Vagina (tissue), 2 donors: Measurements from ENCODE around the gene SNX9. TPM values are rescaled to one million over a fixed set of nuclear protein-coding genes. Genes with fewer than 3 reads are reported as not detected.
A peak's percentile ranks its signal among the peaks of the same experiment; 100 is the strongest.

Source experiments
- DNase-seq, 2 donors: peaks; one replicate each; pipeline ENCODE4 v3.0.0-alpha.2; 2017; ENCODE audit errors: extremely low spot score in 2 of 2
- H3K27ac ChIP-seq: fragments of 200-600 bp; sonication (generic); one replicate; pipeline ENCODE4 v1.5.1; 2019
- H3K27me3 ChIP-seq: fragments of 200-600 bp; sonication (generic); one replicate; pipeline ENCODE4 v1.5.1; 2019
- H3K36me3 ChIP-seq, 2 donors: fragments of 200-600 bp; sonication (generic); one replicate each; pipeline ENCODE4 v1.5.1; 2017 to 2019
- H3K4me1 ChIP-seq: fragments of 200-600 bp; sonication (generic); one replicate; pipeline ENCODE4 v1.5.1; 2019
- H3K4me3 ChIP-seq, 2 donors: fragments of 200-600 bp; sonication (generic); 1 replicate in 1 of 2; 2 replicates in 1 of 2; pipeline ENCODE4 v1.5.1; 2016 to 2019
- H3K9me3 ChIP-seq: fragments of 200-600 bp; sonication (generic); one replicate; pipeline ENCODE4 v1.5.1; 2019
- CTCF ChIP-seq, 3 experiments: fragments of 450-650 bp in 2 of 3; fragments of 200-600 bp in 1 of 3; sonication (generic) in 1 of 3; IDR thresholded peaks; one replicate each; pipeline ENCODE4 v1.5.1; 2017 to 2019; ENCODE audit warnings: antibody characterized with exemption in 3 of 3, mild to moderate bottlenecking in 2 of 3, moderate library complexity in 2 of 3
- POLR2A ChIP-seq, 2 donors: fragments of 450-650 bp; IDR thresholded peaks; one replicate each; pipeline ENCODE4 v1.6.1; 2017; ENCODE audit warnings: antibody characterized with exemption in 2 of 2, mild to moderate bottlenecking in 2 of 2, moderate library complexity in 2 of 2
- POLR2AphosphoS5 ChIP-seq, 2 donors: sonication (generic); formaldehyde crosslinking; IDR thresholded peaks; one replicate each; pipeline ENCODE4 v1.9.0; 2017; ENCODE audit warnings: antibody characterized with exemption in 2 of 2, mild to moderate bottlenecking in 2 of 2, low read depth in 1 of 2; ENCODE audit not compliant: insufficient read depth in 1 of 2
- intact Hi-C: fragments of 100-400 bp; cut with DNase I; formaldehyde crosslinking; loops from one replicate; pipeline ENCODE4 v1.15.1; 2023
- total RNA-seq: library from RNA; depleted of rRNA; stranded (reverse); fragments of >200 nt; gene quantifications from one replicate; pipeline ENCODE4 v1.2.3, GENCODE V29; 2016

The SNX9 gene
- total RNA-seq, 1 donor from 2014 or later, result 61.4 TPM

- Histone ChIP-seq H3K36me3 (no peaks in the 10 kb centered on the region), H3K4me3 (no peak overlapping the region), H3K4me1 (peaks cover 29% of the 10 kb centered on the region), H3K27me3 (no peaks in the 10 kb centered on the region), H3K9me3 (no peaks in the 10 kb centered on the region), H3K27ac (peak overlapping the region; percentile 71)
- no peak for DNase-seq
- no peak for TF ChIP-seq CTCF (IDR thresholded peaks at IDR 0.05)
- no peak for TF ChIP-seq POLR2A (IDR thresholded peaks at IDR 0.05)
- TF ChIP-seq POLR2AphosphoS5 (IDR thresholded peaks at IDR 0.05; ENCODE audit: insufficient read depth in 1 of 2, low read depth in 1 of 2), result no peak
- intact Hi-C loops, result loop anchor here (5.0 kb wide), 1 partner anchor 1381 kb away; no protein-coding TSS in a partner anchor
Observed at GRCh38 chr6:157813191-157813590, 9.9 kb upstream of the SNX9 start.

GRCh38 chr6:157813750-157814455, 9.1 kb upstream of the SNX9 start:
- Histone ChIP-seq H3K36me3 (no peaks in the 10 kb centered on the region), H3K4me3 (no peak overlapping the region), H3K27ac (peak overlapping the region; percentile 71), H3K4me1 (peaks cover 29% of the 10 kb centered on the region), H3K9me3 (no peaks in the 10 kb centered on the region), H3K27me3 (no peaks in the 10 kb centered on the region)
- DNase-seq, result no peak
- intact Hi-C loops, result loop anchor here (5.0 kb wide), 1 partner anchor 1382 kb away; no protein-coding TSS in a partner anchor
- peak in 1 of 2 donors; percentile 47 for TF ChIP-seq POLR2AphosphoS5 (IDR thresholded peaks at IDR 0.05; ENCODE audit: insufficient read depth in 1 of 2, low read depth in 1 of 2)
- no peak for TF ChIP-seq POLR2A (IDR thresholded peaks at IDR 0.05)

GRCh38 chr6:157814883-157815282, 8.2 kb upstream of the SNX9 start:
- Histone ChIP-seq H3K9me3 (no peaks in the 10 kb centered on the region), H3K27me3 (no peaks in the 10 kb centered on the region), H3K27ac (peak overlapping the region; percentile 71), H3K36me3 (no peaks in the 10 kb centered on the region), H3K4me3 (no peak overlapping the region), H3K4me1 (peaks cover 29% of the 10 kb centered on the region)
- no peak for TF ChIP-seq CTCF (IDR thresholded peaks at IDR 0.05)
- TF ChIP-seq POLR2A (IDR thresholded peaks at IDR 0.05), result no peak
- no peak for TF ChIP-seq POLR2AphosphoS5 (IDR thresholded peaks at IDR 0.05; ENCODE audit: insufficient read depth in 1 of 2, low read depth in 1 of 2)
- no peak for DNase-seq
- intact Hi-C loops, result loop anchor here (5.0 kb wide), 1 partner anchor 1383 kb away; no protein-coding TSS in a partner anchor

GRCh38 chr6:157821342-157822033, 1.6 kb upstream of the SNX9 start:
- no peak for DNase-seq
- Histone ChIP-seq H3K4me1 (peaks cover 27% of the 10 kb centered on the region), H3K27ac (peak overlapping the region; percentile 99), H3K4me3 (no peak overlapping the region), H3K36me3 (no peaks in the 10 kb centered on the region), H3K9me3 (no peaks in the 10 kb centered on the region), H3K27me3 (no peaks in the 10 kb centered on the region)
- intact Hi-C loops, result no loop called here
- TF ChIP-seq POLR2A (IDR thresholded peaks at IDR 0.05) (no peak), CTCF (IDR thresholded peaks at IDR 0.05) (no peak), POLR2AphosphoS5 (IDR thresholded peaks at IDR 0.05; ENCODE audit: insufficient read depth in 1 of 2, low read depth in 1 of 2) (no peak)

GRCh38 chr6:157822245-157823000, 623 bp upstream of the SNX9 start:
- Histone ChIP-seq H3K27ac (peak overlapping the region; percentile 99), H3K9me3 (no peaks in the 10 kb centered on the region), H3K27me3 (no peaks in the 10 kb centered on the region), H3K4me1 (peaks cover 27% of the 10 kb centered on the region), H3K36me3 (no peaks in the 10 kb centered on the region), H3K4me3 (peak overlapping the region; percentile 91 to 93)
- intact Hi-C loops, result no loop called here
- TF ChIP-seq POLR2AphosphoS5 (IDR thresholded peaks at IDR 0.05; ENCODE audit: insufficient read depth in 1 of 2, low read depth in 1 of 2) (no peak), CTCF (IDR thresholded peaks at IDR 0.05) (no peak), POLR2A (IDR thresholded peaks at IDR 0.05) (no peak)
- peak in 1 of 2 donors; percentile 85 for DNase-seq
